H1 (cell line): ENCODE measurements around the gene OR5H15. TPM values are rescaled to one million over a fixed set of nuclear protein-coding genes. Genes with fewer than 3 reads are reported as not detected.

ENCODE experiments used
- CTCF ChIA-PET: fragments of 300-600 bp; sonication (Branson Sonifier 250); formaldehyde crosslinking; loops from one replicate; lab custom pipeline; 2021; ENCODE audit not compliant: partially characterized antibody; lab: Charles Lee
- POLR2A ChIA-PET: fragments of 300-600 bp; sonication (Branson Sonifier 250); formaldehyde crosslinking; loops from one replicate; lab custom pipeline; 2021; ENCODE audit warnings: inconsistent platforms; ENCODE audit not compliant: partially characterized antibody; lab: Charles Lee
- DNase-seq, 2 experiments: peaks; one replicate each; pipeline versions ENCODE4 v3.0.0 to v3.0.0-alpha.2; 2010 to 2022; ENCODE audit warnings: low spot score in 2 of 2, low read depth in 1 of 2, mixed read lengths in 1 of 2
- FAIRE-seq: peaks from 2 replicates; lab custom pipeline; 2011; peaks lifted over from hg19 to GRCh38; lab: Jason Lieb, UNC
- H2AFZ ChIP-seq: 2 replicates; pipeline ENCODE4 v1.8.1; 2012; ENCODE audit warnings: low read length, inconsistent platforms
- H2AK5ac ChIP-seq: 2 replicates; pipeline ENCODE4 v1.6.1; 2013; ENCODE audit warnings: low read depth, low read length
- H2BK120ac ChIP-seq: replicated peaks from 2 replicates; pipeline ENCODE3; 2013; ENCODE audit warnings: low read depth, low read length, inconsistent platforms
- H2BK12ac ChIP-seq: 2 replicates; pipeline ENCODE4 v1.6.1; 2013; ENCODE audit warnings: low read depth, low read length
- H2BK15ac ChIP-seq: 2 replicates; pipeline ENCODE4 v1.6.1; 2013; ENCODE audit warnings: low read length
- H2BK20ac ChIP-seq: 2 replicates; pipeline ENCODE4 v1.6.1; 2013; ENCODE audit warnings: low read length
- H2BK5ac ChIP-seq: 2 replicates; pipeline ENCODE4 v1.6.1; 2013; ENCODE audit warnings: low read depth, low read length
- H3K14ac ChIP-seq: 2 replicates; pipeline ENCODE4 v1.6.1; 2013; ENCODE audit warnings: inconsistent platforms; ENCODE audit not compliant: insufficient read length
- H3K18ac ChIP-seq: 2 replicates; pipeline ENCODE4 v1.6.1; 2013; ENCODE audit warnings: low read length; ENCODE audit errors: extremely low read depth
- H3K23ac ChIP-seq: 2 replicates; pipeline ENCODE4 v1.6.1; 2013; ENCODE audit warnings: inconsistent platforms; ENCODE audit not compliant: insufficient read length
- H3K23me2 ChIP-seq: 2 replicates; pipeline ENCODE4 v1.6.1; 2013; ENCODE audit warnings: low read depth, low read length
- H3K27ac ChIP-seq: 2 replicates; pipeline ENCODE4 v1.6.1; 2011; ENCODE audit warnings: low read depth, low read length, inconsistent platforms
- H3K27me3 ChIP-seq, 4 experiments: replicated peaks in 1 of 4; 1 replicate in 1 of 4; 2 replicates in 3 of 4; pipeline versions ENCODE4 v1.6.1 to v1.8.1; 2011 to 2013; ENCODE audit warnings: low read length in 3 of 4, mild to moderate bottlenecking in 3 of 4, inconsistent platforms in 2 of 4, mixed read lengths in 2 of 4, moderate library complexity in 1 of 4; ENCODE audit not compliant: control insufficient read depth in 3 of 4, insufficient read depth in 3 of 4; ENCODE audit errors: extremely low read depth in 1 of 4
- H3K36me3 ChIP-seq, 4 experiments: 2 replicates each; pipeline versions ENCODE4 v1.6.1 to v1.8.1; 2011 to 2013; ENCODE audit warnings: mild to moderate bottlenecking in 4 of 4, low read length in 3 of 4, moderate library complexity in 2 of 4, control low read depth in 1 of 4, inconsistent platforms in 1 of 4; ENCODE audit not compliant: insufficient read depth in 4 of 4, control insufficient read depth in 2 of 4
- H3K4ac ChIP-seq: replicated peaks from 2 replicates; pipeline ENCODE3; 2013; ENCODE audit warnings: low read length, low read depth, mixed read lengths, inconsistent platforms; ENCODE audit not compliant: insufficient read length
- H3K4me1 ChIP-seq, 4 experiments: replicated peaks in 1 of 4; 1 replicate in 1 of 4; 2 replicates in 3 of 4; pipeline versions ENCODE4 v1.6.1 to v1.8.1; 2011 to 2013; ENCODE audit warnings: low read length in 3 of 4, inconsistent platforms in 2 of 4, mixed read lengths in 1 of 4; ENCODE audit not compliant: insufficient read depth in 4 of 4, control insufficient read depth in 3 of 4
- H3K4me2 ChIP-seq, 2 experiments: 2 replicates each; pipeline versions ENCODE4 v1.6.1 to v1.8.1; 2011 to 2013; ENCODE audit warnings: low read depth in 2 of 2, low read length in 2 of 2, control low read depth in 1 of 2, inconsistent platforms in 1 of 2, mild to moderate bottlenecking in 1 of 2; ENCODE audit not compliant: insufficient read depth in 1 of 2
- H3K4me3 ChIP-seq, 4 experiments: fragments of 200-600, 300-600 bp in 1 of 4; sonication (generic), shearing (Covaris generic), sonication (Bioruptor Twin) in 1 of 4; 2 replicates each; pipeline versions ENCODE4 v1.5.1 to v1.8.1; 2011 to 2016; ENCODE audit warnings: low read length in 4 of 4, low read depth in 3 of 4, control low read depth in 2 of 4, inconsistent platforms in 2 of 4, mild to moderate bottlenecking in 2 of 4, mixed read lengths in 1 of 4, moderate library complexity in 1 of 4; ENCODE audit not compliant: insufficient read depth in 2 of 4; ENCODE audit errors: extremely low read depth in 1 of 4
- H3K56ac ChIP-seq: replicated peaks from 2 replicates; pipeline ENCODE3; 2013; ENCODE audit warnings: low read depth, mild to moderate bottlenecking, mixed read lengths, low read length, inconsistent platforms; ENCODE audit not compliant: insufficient read length
- H3K79me1 ChIP-seq: 2 replicates; pipeline ENCODE4 v1.6.1; 2013; ENCODE audit warnings: low read depth, low read length, control low read depth
- H3K79me2 ChIP-seq, 2 experiments: 2 replicates each; pipeline versions ENCODE4 v1.6.1 to v1.8.1; 2012 to 2013; ENCODE audit warnings: low read length in 2 of 2, mild to moderate bottlenecking in 2 of 2, inconsistent platforms in 1 of 2; ENCODE audit not compliant: insufficient read depth in 2 of 2, control insufficient read depth in 1 of 2
- H3K9ac ChIP-seq, 4 experiments: replicated peaks in 1 of 4; 1 replicate in 1 of 4; 2 replicates in 3 of 4; pipeline versions ENCODE4 v1.6.1 to v1.8.1; 2011 to 2013; ENCODE audit warnings: low read depth in 3 of 4, low read length in 3 of 4, control low read depth in 2 of 4, mild to moderate bottlenecking in 2 of 4, moderate library complexity in 2 of 4, inconsistent platforms in 1 of 4; ENCODE audit errors: extremely low read depth in 1 of 4
- H3K9me3 ChIP-seq, 2 experiments: 2 replicates each; pipeline versions ENCODE4 v1.6.1 to v1.8.1; 2012 to 2013; ENCODE audit warnings: mild to moderate bottlenecking in 2 of 2, moderate library complexity in 2 of 2, control low read depth in 1 of 2, inconsistent platforms in 1 of 2, low read depth in 1 of 2, low read length in 1 of 2, mixed read lengths in 1 of 2; ENCODE audit not compliant: insufficient read depth in 2 of 2
- H4K20me1 ChIP-seq, 2 experiments: replicated peaks in 1 of 2; 2 replicates each; pipeline versions ENCODE3 to v1.8.1; 2011 to 2013; ENCODE audit warnings: inconsistent platforms in 2 of 2, low read length in 2 of 2, mild to moderate bottlenecking in 1 of 2; ENCODE audit not compliant: insufficient read depth in 2 of 2, control insufficient read depth in 1 of 2
- H4K5ac ChIP-seq: 2 replicates; pipeline ENCODE4 v1.6.1; 2013; ENCODE audit warnings: low read length, low read depth, mixed read lengths, inconsistent platforms; ENCODE audit not compliant: insufficient read length
- H4K8ac ChIP-seq: 2 replicates; pipeline ENCODE4 v1.8.0; 2013; ENCODE audit warnings: mild to moderate bottlenecking, moderate library complexity, low read length, inconsistent platforms; ENCODE audit not compliant: insufficient read depth; ENCODE audit errors: extremely low read depth
- H4K91ac ChIP-seq: replicated peaks from 2 replicates; pipeline ENCODE3; 2013; ENCODE audit warnings: low read length, mixed read lengths, inconsistent platforms; ENCODE audit not compliant: insufficient read length
- CEBPB ChIP-seq: IDR thresholded peaks from 2 replicates; pipeline ENCODE4 v1.6.1; 2012; ENCODE audit warnings: low read depth, low read length
- CTCF ChIP-seq, 3 experiments: IDR thresholded peaks; 1 replicate in 2 of 3; 2 replicates in 1 of 3; pipeline versions ENCODE4 v1.5.1 to v1.6.1; 2011; ENCODE audit warnings: low read length in 3 of 3, mild to moderate bottlenecking in 3 of 3, inconsistent platforms in 2 of 3, low read depth in 1 of 3, moderate library complexity in 1 of 3; ENCODE audit not compliant: insufficient read depth in 1 of 3; ENCODE audit errors: control extremely low read depth in 1 of 3
- RAD21 ChIP-seq, 2 experiments: IDR thresholded peaks in 1 of 2; conservative IDR thresholded peaks in 1 of 2; 2 replicates each; pipeline ENCODE4 v1.6.1; 2011; ENCODE audit warnings: low read depth in 2 of 2, low read length in 2 of 2, improper control_type of control experiment in 1 of 2, inconsistent platforms in 1 of 2, mild to moderate bottlenecking in 1 of 2, moderate library complexity in 1 of 2
- SAP30 ChIP-seq: fragments of 300-600 bp; sonication (generic); IDR thresholded peaks from 2 replicates; pipeline ENCODE4 v1.7.1; 2012; ENCODE audit warnings: low read length, moderate library complexity, mild to moderate bottlenecking, inconsistent platforms; ENCODE audit not compliant: insufficient read depth, insufficient replicate concordance
- polyA plus RNA-seq, 7 experiments: library from polyadenylated mRNA; depleted of rRNA in 3 of 7; stranded (reverse) in 5 of 7; unstranded in 2 of 7; fragments of >200 nt in 5 of 7; fragments of 200-250 nt in 2 of 7; gene quantifications; 1 replicate in 5 of 7; 2 replicates in 1 of 7; 4 replicates in 1 of 7; pipeline versions ENCODE4 v1.2.1 to v1.2.3, GENCODE V29; 2011 to 2013; ENCODE audit warnings: missing spikeins in 2 of 7, mixed read lengths in 2 of 7
- total RNA-seq: library from RNA; stranded (reverse); fragmentation: NEBNext Ultra II Directional; extraction: Animal tissue kit (Norgen Biotek cat#: 25700); gene quantifications from 2 replicates; pipeline ENCODE4 v1.2.1, GENCODE V29; 2021

OR5H15 gene
- total and polyA plus RNA-seq, 2 of the 8 experiments (the other 6 are each of a cell fraction or from before 2014, with no cell fraction given): not detected

GRCh38 chr3:98185180-98185579, 18.7 kb downstream of the OR5H15 start:
- Histone ChIP-seq H4K20me1 (no peaks in the 10 kb centered on the region), H3K14ac (no peak overlapping the region), H2AFZ (no peak overlapping the region), H3K27ac (no peak overlapping the region), H3K79me2 (no peaks in the 10 kb centered on the region), H3K4me1 (peaks cover 0 to 4% (median 0%) of the 10 kb centered on the region in 4 experiments; a peak in 1 of 7 replicates), H4K8ac (no peak overlapping the region), H3K36me3 (no peaks in the 10 kb centered on the region), H3K9me3 (no peaks in the 10 kb centered on the region), H4K91ac (no peak overlapping the region), H3K4me3 (no peak overlapping the region), H3K18ac (no peak overlapping the region), H3K27me3 (no peaks in the 10 kb centered on the region), H3K9ac (no peak overlapping the region), H2BK12ac (no peak overlapping the region), H3K4ac (no peak overlapping the region), H3K23me2 (no peaks in the 10 kb centered on the region), H2BK5ac (no peak overlapping the region), H3K4me2 (no peak overlapping the region), H2BK20ac (no peak overlapping the region), H3K79me1 (no peaks in the 10 kb centered on the region), H2BK15ac (no peak overlapping the region), H3K23ac (no peak overlapping the region), H3K56ac (no peak overlapping the region), H2BK120ac (no peak overlapping the region), H2AK5ac (no peak overlapping the region), H4K5ac (no peak overlapping the region)
- POLR2A ChIA-PET: interaction anchor here (0.9 to 1.4 kb wide), 2 partner anchors 107 to 140 kb away, joined by 3 read pairs; no protein-coding TSS in a partner anchor
- FAIRE-seq (no peak), DNase-seq (no peak)
- TF ChIP-seq RAD21 (IDR thresholded peaks at IDR 0.05 in 1 of 2, conservative IDR thresholded peaks at IDR 0.05 in 1 of 2; ENCODE audit: low read depth in 2 of 2, low read length in 2 of 2): peak; percentile 66 to 77
- TF ChIP-seq CTCF (IDR thresholded peaks at IDR 0.05; ENCODE audit: control extremely low read depth in 1 of 3, insufficient read depth in 1 of 3, low read depth in 1 of 3, low read length in 3 of 3): peak; percentile 29 to 68 (median 62)
- no peak for TF ChIP-seq CEBPB
- TF ChIP-seq SAP30: no peak
- CTCF ChIA-PET: interaction anchor here (0.6 to 8.2 kb wide), 21 partner anchors 13 to 206 kb away, joined by 3 to 61 read pairs (median 4); no protein-coding TSS in a partner anchor
